ENCODE results near the gene DIS3L2.

DNA sequence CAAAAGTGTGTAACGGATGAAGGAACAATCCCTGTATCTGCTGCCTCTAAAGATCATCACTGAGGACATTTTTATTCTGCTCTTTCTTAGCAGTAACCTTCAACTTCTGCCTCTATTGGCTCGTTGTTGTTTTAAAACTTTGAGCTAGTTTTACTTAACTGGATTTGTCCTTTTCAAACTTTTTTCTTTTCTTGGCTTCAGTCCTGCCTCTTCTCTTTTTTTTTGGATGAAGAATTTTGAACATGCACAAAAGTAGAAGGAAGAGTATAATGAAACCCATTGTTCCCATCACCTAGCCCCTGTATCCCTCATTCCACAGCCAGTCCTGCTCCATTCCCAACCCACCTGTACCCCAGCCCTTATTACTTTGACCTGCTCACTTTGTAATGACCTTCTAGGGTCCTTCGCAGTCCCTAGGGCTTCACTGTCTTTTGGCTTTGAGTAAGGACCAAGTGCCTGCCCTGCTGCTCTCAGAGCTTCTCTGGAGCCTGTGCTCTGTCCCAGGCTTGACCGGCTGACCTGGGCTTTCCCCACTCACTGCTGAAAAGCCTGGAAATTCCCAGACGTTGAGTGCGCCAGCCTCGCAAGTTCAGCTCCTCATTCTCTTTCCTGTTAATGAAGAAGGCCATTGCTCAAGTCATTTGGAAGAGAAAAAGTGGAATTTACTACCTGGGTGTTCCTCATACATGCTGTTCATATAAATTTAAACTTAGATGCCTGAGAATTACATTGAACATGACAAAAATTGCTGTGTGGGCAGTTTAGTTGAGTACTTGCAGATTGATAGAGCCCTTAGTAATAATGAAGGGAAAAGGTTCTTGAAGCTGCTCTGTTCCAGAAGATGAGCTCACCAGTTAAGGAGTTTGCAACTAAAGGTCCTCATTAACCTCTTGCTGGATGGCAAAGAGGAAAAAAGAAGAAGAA is 267.7 kb downstream of the DIS3L2 start:
- TF ChIP-seq, protein P1, sequence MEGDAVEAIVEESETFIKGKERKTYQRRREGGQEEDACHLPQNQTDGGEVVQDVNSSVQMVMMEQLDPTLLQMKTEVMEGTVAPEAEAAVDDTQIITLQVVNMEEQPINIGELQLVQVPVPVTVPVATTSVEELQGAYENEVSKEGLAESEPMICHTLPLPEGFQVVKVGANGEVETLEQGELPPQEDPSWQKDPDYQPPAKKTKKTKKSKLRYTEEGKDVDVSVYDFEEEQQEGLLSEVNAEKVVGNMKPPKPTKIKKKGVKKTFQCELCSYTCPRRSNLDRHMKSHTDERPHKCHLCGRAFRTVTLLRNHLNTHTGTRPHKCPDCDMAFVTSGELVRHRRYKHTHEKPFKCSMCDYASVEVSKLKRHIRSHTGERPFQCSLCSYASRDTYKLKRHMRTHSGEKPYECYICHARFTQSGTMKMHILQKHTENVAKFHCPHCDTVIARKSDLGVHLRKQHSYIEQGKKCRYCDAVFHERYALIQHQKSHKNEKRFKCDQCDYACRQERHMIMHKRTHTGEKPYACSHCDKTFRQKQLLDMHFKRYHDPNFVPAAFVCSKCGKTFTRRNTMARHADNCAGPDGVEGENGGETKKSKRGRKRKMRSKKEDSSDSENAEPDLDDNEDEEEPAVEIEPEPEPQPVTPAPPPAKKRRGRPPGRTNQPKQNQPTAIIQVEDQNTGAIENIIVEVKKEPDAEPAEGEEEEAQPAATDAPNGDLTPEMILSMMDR (conservative IDR thresholded peaks at IDR 0.05; ENCODE audit: low read depth, low read length) = no peak
- TF ChIP-seq POLR2A (IDR thresholded peaks at IDR 0.05; ENCODE audit: low read depth, low read length) (no peak), BHLHE40 (IDR thresholded peaks at IDR 0.05; ENCODE audit: low read depth, low read length) (no peak), FOS (IDR thresholded peaks at IDR 0.05; ENCODE audit: low read depth, low read length) (no peak), MAZ (IDR thresholded peaks at IDR 0.05; ENCODE audit: borderline replicate concordance, low read depth, low read length) (no peak), RAD21 (IDR thresholded peaks at IDR 0.05; ENCODE audit: low read length) (no peak), MXI1 (IDR thresholded peaks at IDR 0.05; ENCODE audit: borderline replicate concordance, low read depth, low read length) (no peak), SMC3 (IDR thresholded peaks at IDR 0.05; ENCODE audit: low read depth, low read length) (no peak), RCOR1 (IDR thresholded peaks at IDR 0.05; ENCODE audit: insufficient replicate concordance, low read length) (no peak)
- TF ChIP-seq, protein P2, sequence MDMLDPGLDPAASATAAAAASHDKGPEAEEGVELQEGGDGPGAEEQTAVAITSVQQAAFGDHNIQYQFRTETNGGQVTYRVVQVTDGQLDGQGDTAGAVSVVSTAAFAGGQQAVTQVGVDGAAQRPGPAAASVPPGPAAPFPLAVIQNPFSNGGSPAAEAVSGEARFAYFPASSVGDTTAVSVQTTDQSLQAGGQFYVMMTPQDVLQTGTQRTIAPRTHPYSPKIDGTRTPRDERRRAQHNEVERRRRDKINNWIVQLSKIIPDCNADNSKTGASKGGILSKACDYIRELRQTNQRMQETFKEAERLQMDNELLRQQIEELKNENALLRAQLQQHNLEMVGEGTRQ (IDR thresholded peaks at IDR 0.05; ENCODE audit: low read depth, low read length) = no peak
